WTC11 (cell line): ENCODE measurements around the gene MARVELD3. TPM values are rescaled to one million over a fixed set of nuclear protein-coding genes. Genes with fewer than 3 reads are reported as not detected.
"Not testable (repeated sequence)": the region's sequence is repeated elsewhere in the genome, so short reads cannot be mapped to it uniquely, and the experiment has no call there.

Experiments used
- ATAC-seq: fragments of 200-7000 bp; cut with Tn5 transposase; 2 replicates; pipeline ENCODE4 v1.10.0; 2021; ENCODE audit warnings: mild to moderate bottlenecking, moderate library complexity
- CTCF ChIA-PET: fragments of 300-600 bp; sonication (Branson Sonifier 250); formaldehyde crosslinking; loops from one replicate; lab custom pipeline; 2021; ENCODE audit warnings: antibody characterized with exemption; lab: Charles Lee
- POLR2A ChIA-PET: fragments of 350-600 bp; sonication (Branson Sonifier 250); formaldehyde crosslinking; loops from one replicate; lab custom pipeline; 2021; ENCODE audit warnings: antibody characterized with exemption; lab: Charles Lee
- DNase-seq: peaks from one replicate; pipeline ENCODE4 v3.0.0; 2021; ENCODE audit warnings: low spot score
- H3K27ac Mint-ChIP-seq: 2 replicates; pipeline ENCODE4 v1.8.0; 2021; ENCODE audit warnings: mixed read lengths
- H3K27me3 Mint-ChIP-seq: 2 replicates; pipeline ENCODE4 v1.8.0; 2021; ENCODE audit warnings: low read depth, mild to moderate bottlenecking, moderate library complexity, mixed read lengths
- H3K36me3 Mint-ChIP-seq: 2 replicates; pipeline ENCODE4 v1.8.0; 2021; ENCODE audit warnings: mixed read lengths
- H3K4me1 Mint-ChIP-seq: 2 replicates; pipeline ENCODE4 v1.8.0; 2022; ENCODE audit warnings: mixed read lengths
- H3K4me3 Mint-ChIP-seq: 2 replicates; pipeline ENCODE4 v1.8.0; 2021; ENCODE audit warnings: mild to moderate bottlenecking, moderate library complexity, mixed read lengths
- H3K9me3 Mint-ChIP-seq: 2 replicates; pipeline ENCODE4 v1.8.0; 2021; ENCODE audit warnings: mixed read lengths
- GRHL2 ChIP-seq: fragments of 250-450 bp; sonication (Bioruptor Pico); IDR thresholded peaks from 2 replicates; pipeline ENCODE4 v1.8.0; 2022; ENCODE audit warnings: mild to moderate bottlenecking, moderate library complexity; ENCODE audit not compliant: insufficient replicate concordance, severe bottlenecking
- MXD4 ChIP-seq: fragments of 250-450 bp; sonication (Bioruptor Pico); IDR thresholded peaks from 2 replicates; pipeline ENCODE4 v1.8.0; 2021; ENCODE audit warnings: mild to moderate bottlenecking, moderate library complexity, borderline replicate concordance
- RELA ChIP-seq: sonication (generic); formaldehyde crosslinking; IDR thresholded peaks from 2 replicates; pipeline ENCODE4 v1.8.1; 2022; ENCODE audit warnings: missing genetic modification reagents, mild to moderate bottlenecking, borderline replicate concordance
- SP1 ChIP-seq: sonication (generic); formaldehyde crosslinking; conservative IDR thresholded peaks from 2 replicates; pipeline ENCODE4 v1.8.1; 2022; ENCODE audit warnings: missing genetic modification reagents
- TCF7 ChIP-seq: sonication (generic); formaldehyde crosslinking; IDR thresholded peaks from 2 replicates; pipeline ENCODE4 v1.8.0; 2022; ENCODE audit warnings: mild to moderate bottlenecking, low read depth, missing genetic modification reagents, moderate library complexity
- TEAD4 ChIP-seq: sonication (generic); formaldehyde crosslinking; IDR thresholded peaks from 2 replicates; pipeline ENCODE4 v1.8.0; 2022; ENCODE audit warnings: mild to moderate bottlenecking, missing genetic modification reagents
- ZNF121 ChIP-seq: sonication (generic); formaldehyde crosslinking; IDR thresholded peaks from 2 replicates; pipeline ENCODE4 v1.8.0; 2023; ENCODE audit warnings: missing genetic modification reagents
- ZNF263 ChIP-seq: sonication (generic); formaldehyde crosslinking; IDR thresholded peaks from 2 replicates; pipeline ENCODE4 v1.8.1; 2022; ENCODE audit warnings: low read depth, mild to moderate bottlenecking, moderate library complexity, missing genetic modification reagents
- ZNF416 ChIP-seq: fragments of 250-450 bp; sonication (Bioruptor Pico); IDR thresholded peaks from 2 replicates; pipeline ENCODE4 v1.9.0; 2021; ENCODE audit warnings: mild to moderate bottlenecking, inconsistent platforms
- ZNF671 ChIP-seq: fragments of 250-450 bp; sonication (Bioruptor Pico); IDR thresholded peaks from 2 replicates; pipeline ENCODE4 v1.8.0; 2021; ENCODE audit warnings: mild to moderate bottlenecking
- total RNA-seq: library from RNA; stranded (reverse); gene quantifications from 3 replicates; pipeline ENCODE4 v1.2.3, GENCODE V29; 2021
- TF ChIP-seq, protein P1 (sequence below): fragments of 250-450 bp; sonication (Bioruptor Pico); IDR thresholded peaks from 2 replicates; pipeline ENCODE4 v2.1.2; 2022; ENCODE audit warnings: mild to moderate bottlenecking, moderate library complexity
- TF ChIP-seq, protein P2 (sequence below): sonication (generic); formaldehyde crosslinking; conservative IDR thresholded peaks from 2 replicates; pipeline ENCODE4 v1.8.1; 2022; ENCODE audit warnings: mild to moderate bottlenecking, missing genetic modification reagents
- TF ChIP-seq, protein P3 (sequence below): sonication (generic); formaldehyde crosslinking; IDR thresholded peaks from 2 replicates; pipeline ENCODE4 v1.8.1; 2022; ENCODE audit warnings: mild to moderate bottlenecking, moderate library complexity, missing genetic modification reagents
- TF ChIP-seq, protein P4 (sequence below): sonication (generic); formaldehyde crosslinking; IDR thresholded peaks from 2 replicates; pipeline ENCODE4 v1.8.0; 2022; ENCODE audit warnings: missing genetic modification reagents

The MARVELD3 gene
- total RNA-seq, 1 experiment from 2014 or later, result 30.0 TPM

GRCh38 chr16:71626018-71626857 lies at the start of gene MARVELD3 (continued):
- TF ChIP-seq, protein P1, sequence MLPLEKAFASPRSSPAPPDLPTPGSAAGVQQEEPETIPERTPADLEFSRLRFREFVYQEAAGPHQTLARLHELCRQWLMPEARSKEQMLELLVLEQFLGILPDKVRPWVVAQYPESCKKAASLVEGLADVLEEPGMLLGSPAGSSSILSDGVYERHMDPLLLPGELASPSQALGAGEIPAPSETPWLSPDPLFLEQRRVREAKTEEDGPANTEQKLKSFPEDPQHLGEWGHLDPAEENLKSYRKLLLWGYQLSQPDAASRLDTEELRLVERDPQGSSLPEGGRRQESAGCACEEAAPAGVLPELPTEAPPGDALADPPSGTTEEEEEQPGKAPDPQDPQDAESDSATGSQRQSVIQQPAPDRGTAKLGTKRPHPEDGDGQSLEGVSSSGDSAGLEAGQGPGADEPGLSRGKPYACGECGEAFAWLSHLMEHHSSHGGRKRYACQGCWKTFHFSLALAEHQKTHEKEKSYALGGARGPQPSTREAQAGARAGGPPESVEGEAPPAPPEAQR (CRISPR knock-in tag), result no peak
- no peak for TF ChIP-seq MXD4 (CRISPR knock-in tag)
- peak; percentile 60; the same call in 1 of the 2 replicates for TF ChIP-seq SP1 (CRISPR knock-in tag)

DNA sequence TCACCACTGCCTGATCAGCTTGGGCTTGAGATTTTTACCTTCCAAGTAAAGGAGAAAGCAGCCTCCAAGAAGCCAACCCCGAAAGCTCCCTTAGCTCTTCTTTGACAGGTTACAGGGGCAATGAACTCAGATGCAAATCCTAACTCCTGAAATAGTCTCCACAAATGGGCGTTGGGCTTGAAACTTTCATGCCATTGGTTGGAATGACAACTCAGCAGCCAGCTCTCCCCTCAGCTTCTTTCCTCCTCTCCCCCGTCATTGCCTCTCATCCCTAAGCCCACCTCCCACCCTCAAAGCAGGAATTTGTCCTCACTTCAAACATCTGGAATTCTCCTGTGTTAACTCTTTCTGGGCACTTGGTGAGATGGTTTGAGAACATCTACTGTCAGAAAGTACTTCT lies 49.0 kb upstream of the MARVELD3 start, which contains the start of gene TAT:
Gene TAT, minus strand, starts transcription at position 122 of the 400 bp plus-strand sequence. CDS start 677 bp downstream, outside the sequence.
- no peak within 1 kb of the TSS for H3K4me3 Mint-ChIP-seq
- peak; percentile 59 for ATAC-seq
- H3K4me1 Mint-ChIP-seq, result no peaks in the 10 kb centered on the region
- H3K36me3 Mint-ChIP-seq, result no peaks in the 10 kb centered on the region
- ChIA-PET CTCF (interaction anchor here (0.8 to 1.9 kb wide), 4 partner anchors 12 to 395 kb away, joined by 3 to 20 read pairs (median 6); no protein-coding TSS in a partner anchor), POLR2A (no interaction called here)
- H3K27me3 Mint-ChIP-seq, result peaks cover 30% of the 10 kb centered on the region
- no peak within 1 kb of the TSS for H3K27ac Mint-ChIP-seq
- no peaks in the 10 kb centered on the region for H3K9me3 Mint-ChIP-seq
- TF ChIP-seq, protein P2, sequence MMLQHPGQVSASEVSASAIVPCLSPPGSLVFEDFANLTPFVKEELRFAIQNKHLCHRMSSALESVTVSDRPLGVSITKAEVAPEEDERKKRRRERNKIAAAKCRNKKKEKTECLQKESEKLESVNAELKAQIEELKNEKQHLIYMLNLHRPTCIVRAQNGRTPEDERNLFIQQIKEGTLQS (CRISPR knock-in tag), result no peak
- no peak for TF ChIP-seq RELA (CRISPR knock-in tag)
- no peak for TF ChIP-seq ZNF121 (CRISPR knock-in tag)
- TF ChIP-seq ZNF416 (CRISPR knock-in tag), result no peak
- TF ChIP-seq ZNF263 (CRISPR knock-in tag), result no peak
- TF ChIP-seq, protein P3, sequence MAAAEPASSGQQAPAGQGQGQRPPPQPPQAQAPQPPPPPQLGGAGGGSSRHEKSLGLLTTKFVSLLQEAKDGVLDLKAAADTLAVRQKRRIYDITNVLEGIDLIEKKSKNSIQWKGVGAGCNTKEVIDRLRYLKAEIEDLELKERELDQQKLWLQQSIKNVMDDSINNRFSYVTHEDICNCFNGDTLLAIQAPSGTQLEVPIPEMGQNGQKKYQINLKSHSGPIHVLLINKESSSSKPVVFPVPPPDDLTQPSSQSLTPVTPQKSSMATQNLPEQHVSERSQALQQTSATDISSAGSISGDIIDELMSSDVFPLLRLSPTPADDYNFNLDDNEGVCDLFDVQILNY (CRISPR knock-in tag), result no peak
- TF ChIP-seq, protein P4, sequence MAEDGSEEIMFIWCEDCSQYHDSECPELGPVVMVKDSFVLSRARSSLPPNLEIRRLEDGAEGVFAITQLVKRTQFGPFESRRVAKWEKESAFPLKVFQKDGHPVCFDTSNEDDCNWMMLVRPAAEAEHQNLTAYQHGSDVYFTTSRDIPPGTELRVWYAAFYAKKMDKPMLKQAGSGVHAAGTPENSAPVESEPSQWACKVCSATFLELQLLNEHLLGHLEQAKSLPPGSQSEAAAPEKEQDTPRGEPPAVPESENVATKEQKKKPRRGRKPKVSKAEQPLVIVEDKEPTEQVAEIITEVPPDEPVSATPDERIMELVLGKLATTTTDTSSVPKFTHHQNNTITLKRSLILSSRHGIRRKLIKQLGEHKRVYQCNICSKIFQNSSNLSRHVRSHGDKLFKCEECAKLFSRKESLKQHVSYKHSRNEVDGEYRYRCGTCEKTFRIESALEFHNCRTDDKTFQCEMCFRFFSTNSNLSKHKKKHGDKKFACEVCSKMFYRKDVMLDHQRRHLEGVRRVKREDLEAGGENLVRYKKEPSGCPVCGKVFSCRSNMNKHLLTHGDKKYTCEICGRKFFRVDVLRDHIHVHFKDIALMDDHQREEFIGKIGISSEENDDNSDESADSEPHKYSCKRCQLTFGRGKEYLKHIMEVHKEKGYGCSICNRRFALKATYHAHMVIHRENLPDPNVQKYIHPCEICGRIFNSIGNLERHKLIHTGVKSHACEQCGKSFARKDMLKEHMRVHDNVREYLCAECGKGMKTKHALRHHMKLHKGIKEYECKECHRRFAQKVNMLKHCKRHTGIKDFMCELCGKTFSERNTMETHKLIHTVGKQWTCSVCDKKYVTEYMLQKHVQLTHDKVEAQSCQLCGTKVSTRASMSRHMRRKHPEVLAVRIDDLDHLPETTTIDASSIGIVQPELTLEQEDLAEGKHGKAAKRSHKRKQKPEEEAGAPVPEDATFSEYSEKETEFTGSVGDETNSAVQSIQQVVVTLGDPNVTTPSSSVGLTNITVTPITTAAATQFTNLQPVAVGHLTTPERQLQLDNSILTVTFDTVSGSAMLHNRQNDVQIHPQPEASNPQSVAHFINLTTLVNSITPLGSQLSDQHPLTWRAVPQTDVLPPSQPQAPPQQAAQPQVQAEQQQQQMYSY (CRISPR knock-in tag), result no peak
- TF ChIP-seq GRHL2 (CRISPR knock-in tag), result no peak
- TF ChIP-seq TEAD4, result no peak
- no peak for TF ChIP-seq TCF7 (CRISPR knock-in tag)
- no peak for TF ChIP-seq ZNF671 (CRISPR knock-in tag)
- TF ChIP-seq, all 79 proteins: peak for 0
- no peak for DNase-seq

GRCh38 chr16:71582553-71582848 lies 43.5 kb upstream of the MARVELD3 start:
- DNase-seq, H3K27ac Mint-ChIP-seq, H3K4me1 Mint-ChIP-seq, POLR2A ChIA-PET, H3K9me3 Mint-ChIP-seq, H3K4me3 Mint-ChIP-seq, H3K36me3 Mint-ChIP-seq, ATAC-seq: not testable (repeated sequence)
- peaks cover 25% of the 10 kb centered on the region for H3K27me3 Mint-ChIP-seq
- CTCF ChIA-PET, result interaction anchor here (0.9 kb wide), 1 partner anchor 29 kb away, joined by 4 read pairs; no protein-coding TSS in a partner anchor
